H1 (cell line): ENCODE data around the gene MECP2. TPM values are rescaled to one million over a fixed set of nuclear protein-coding genes. Genes with fewer than 3 reads are reported as not detected.

ENCODE experiments used
- CTCF ChIA-PET: fragments of 300-600 bp; sonication (Branson Sonifier 250); formaldehyde crosslinking; loops from one replicate; lab custom pipeline; 2021; ENCODE audit not compliant: partially characterized antibody; lab: Charles Lee
- POLR2A ChIA-PET: fragments of 300-600 bp; sonication (Branson Sonifier 250); formaldehyde crosslinking; loops from one replicate; lab custom pipeline; 2021; ENCODE audit warnings: inconsistent platforms; ENCODE audit not compliant: partially characterized antibody; lab: Charles Lee
- DNase-seq, 2 experiments: peaks; one replicate each; pipeline versions ENCODE4 v3.0.0 to v3.0.0-alpha.2; 2010 to 2022; ENCODE audit warnings: low spot score in 2 of 2, low read depth in 1 of 2, mixed read lengths in 1 of 2
- FAIRE-seq: peaks from 2 replicates; lab custom pipeline; 2011; peaks lifted over from hg19 to GRCh38; lab: Jason Lieb, UNC
- H2AFZ ChIP-seq: 2 replicates; pipeline ENCODE4 v1.8.1; 2012; ENCODE audit warnings: low read length, inconsistent platforms
- H2AK5ac ChIP-seq: 2 replicates; pipeline ENCODE4 v1.6.1; 2013; ENCODE audit warnings: low read depth, low read length
- H2BK120ac ChIP-seq: replicated peaks from 2 replicates; pipeline ENCODE3; 2013; ENCODE audit warnings: low read depth, low read length, inconsistent platforms
- H2BK12ac ChIP-seq: 2 replicates; pipeline ENCODE4 v1.6.1; 2013; ENCODE audit warnings: low read depth, low read length
- H2BK15ac ChIP-seq: 2 replicates; pipeline ENCODE4 v1.6.1; 2013; ENCODE audit warnings: low read length
- H2BK20ac ChIP-seq: 2 replicates; pipeline ENCODE4 v1.6.1; 2013; ENCODE audit warnings: low read length
- H2BK5ac ChIP-seq: 2 replicates; pipeline ENCODE4 v1.6.1; 2013; ENCODE audit warnings: low read depth, low read length
- H3K14ac ChIP-seq: 2 replicates; pipeline ENCODE4 v1.6.1; 2013; ENCODE audit warnings: inconsistent platforms; ENCODE audit not compliant: insufficient read length
- H3K18ac ChIP-seq: 2 replicates; pipeline ENCODE4 v1.6.1; 2013; ENCODE audit warnings: low read length; ENCODE audit errors: extremely low read depth
- H3K23ac ChIP-seq: 2 replicates; pipeline ENCODE4 v1.6.1; 2013; ENCODE audit warnings: inconsistent platforms; ENCODE audit not compliant: insufficient read length
- H3K23me2 ChIP-seq: 2 replicates; pipeline ENCODE4 v1.6.1; 2013; ENCODE audit warnings: low read depth, low read length
- H3K27ac ChIP-seq: 2 replicates; pipeline ENCODE4 v1.6.1; 2011; ENCODE audit warnings: low read depth, low read length, inconsistent platforms
- H3K27me3 ChIP-seq, 4 experiments: replicated peaks in 1 of 4; 1 replicate in 1 of 4; 2 replicates in 3 of 4; pipeline versions ENCODE4 v1.6.1 to v1.8.1; 2011 to 2013; ENCODE audit warnings: low read length in 3 of 4, mild to moderate bottlenecking in 3 of 4, inconsistent platforms in 2 of 4, mixed read lengths in 2 of 4, moderate library complexity in 1 of 4; ENCODE audit not compliant: control insufficient read depth in 3 of 4, insufficient read depth in 3 of 4; ENCODE audit errors: extremely low read depth in 1 of 4
- H3K36me3 ChIP-seq, 4 experiments: 2 replicates each; pipeline versions ENCODE4 v1.6.1 to v1.8.1; 2011 to 2013; ENCODE audit warnings: mild to moderate bottlenecking in 4 of 4, low read length in 3 of 4, moderate library complexity in 2 of 4, control low read depth in 1 of 4, inconsistent platforms in 1 of 4; ENCODE audit not compliant: insufficient read depth in 4 of 4, control insufficient read depth in 2 of 4
- H3K4ac ChIP-seq: replicated peaks from 2 replicates; pipeline ENCODE3; 2013; ENCODE audit warnings: low read length, low read depth, mixed read lengths, inconsistent platforms; ENCODE audit not compliant: insufficient read length
- H3K4me1 ChIP-seq, 4 experiments: replicated peaks in 1 of 4; 1 replicate in 1 of 4; 2 replicates in 3 of 4; pipeline versions ENCODE4 v1.6.1 to v1.8.1; 2011 to 2013; ENCODE audit warnings: low read length in 3 of 4, inconsistent platforms in 2 of 4, mixed read lengths in 1 of 4; ENCODE audit not compliant: insufficient read depth in 4 of 4, control insufficient read depth in 3 of 4
- H3K4me2 ChIP-seq, 2 experiments: 2 replicates each; pipeline versions ENCODE4 v1.6.1 to v1.8.1; 2011 to 2013; ENCODE audit warnings: low read depth in 2 of 2, low read length in 2 of 2, control low read depth in 1 of 2, inconsistent platforms in 1 of 2, mild to moderate bottlenecking in 1 of 2; ENCODE audit not compliant: insufficient read depth in 1 of 2
- H3K4me3 ChIP-seq, 4 experiments: fragments of 200-600, 300-600 bp in 1 of 4; sonication (generic), shearing (Covaris generic), sonication (Bioruptor Twin) in 1 of 4; 2 replicates each; pipeline versions ENCODE4 v1.5.1 to v1.8.1; 2011 to 2016; ENCODE audit warnings: low read length in 4 of 4, low read depth in 3 of 4, control low read depth in 2 of 4, inconsistent platforms in 2 of 4, mild to moderate bottlenecking in 2 of 4, mixed read lengths in 1 of 4, moderate library complexity in 1 of 4; ENCODE audit not compliant: insufficient read depth in 2 of 4; ENCODE audit errors: extremely low read depth in 1 of 4
- H3K56ac ChIP-seq: replicated peaks from 2 replicates; pipeline ENCODE3; 2013; ENCODE audit warnings: low read depth, mild to moderate bottlenecking, mixed read lengths, low read length, inconsistent platforms; ENCODE audit not compliant: insufficient read length
- H3K79me1 ChIP-seq: 2 replicates; pipeline ENCODE4 v1.6.1; 2013; ENCODE audit warnings: low read depth, low read length, control low read depth
- H3K79me2 ChIP-seq, 2 experiments: 2 replicates each; pipeline versions ENCODE4 v1.6.1 to v1.8.1; 2012 to 2013; ENCODE audit warnings: low read length in 2 of 2, mild to moderate bottlenecking in 2 of 2, inconsistent platforms in 1 of 2; ENCODE audit not compliant: insufficient read depth in 2 of 2, control insufficient read depth in 1 of 2
- H3K9ac ChIP-seq, 4 experiments: replicated peaks in 1 of 4; 1 replicate in 1 of 4; 2 replicates in 3 of 4; pipeline versions ENCODE4 v1.6.1 to v1.8.1; 2011 to 2013; ENCODE audit warnings: low read depth in 3 of 4, low read length in 3 of 4, control low read depth in 2 of 4, mild to moderate bottlenecking in 2 of 4, moderate library complexity in 2 of 4, inconsistent platforms in 1 of 4; ENCODE audit errors: extremely low read depth in 1 of 4
- H3K9me3 ChIP-seq, 2 experiments: 2 replicates each; pipeline versions ENCODE4 v1.6.1 to v1.8.1; 2012 to 2013; ENCODE audit warnings: mild to moderate bottlenecking in 2 of 2, moderate library complexity in 2 of 2, control low read depth in 1 of 2, inconsistent platforms in 1 of 2, low read depth in 1 of 2, low read length in 1 of 2, mixed read lengths in 1 of 2; ENCODE audit not compliant: insufficient read depth in 2 of 2
- H4K20me1 ChIP-seq, 2 experiments: replicated peaks in 1 of 2; 2 replicates each; pipeline versions ENCODE3 to v1.8.1; 2011 to 2013; ENCODE audit warnings: inconsistent platforms in 2 of 2, low read length in 2 of 2, mild to moderate bottlenecking in 1 of 2; ENCODE audit not compliant: insufficient read depth in 2 of 2, control insufficient read depth in 1 of 2
- H4K5ac ChIP-seq: 2 replicates; pipeline ENCODE4 v1.6.1; 2013; ENCODE audit warnings: low read length, low read depth, mixed read lengths, inconsistent platforms; ENCODE audit not compliant: insufficient read length
- H4K8ac ChIP-seq: 2 replicates; pipeline ENCODE4 v1.8.0; 2013; ENCODE audit warnings: mild to moderate bottlenecking, moderate library complexity, low read length, inconsistent platforms; ENCODE audit not compliant: insufficient read depth; ENCODE audit errors: extremely low read depth
- H4K91ac ChIP-seq: replicated peaks from 2 replicates; pipeline ENCODE3; 2013; ENCODE audit warnings: low read length, mixed read lengths, inconsistent platforms; ENCODE audit not compliant: insufficient read length
- CHD2 ChIP-seq: IDR thresholded peaks from 2 replicates; pipeline ENCODE4 v1.6.1; 2012; ENCODE audit warnings: low read length, improper control_type of control experiment
- EP300 ChIP-seq, 2 experiments: IDR thresholded peaks; 1 replicate in 1 of 2; 2 replicates in 1 of 2; pipeline ENCODE4 v1.6.1; 2011 to 2012; ENCODE audit warnings: low read depth in 2 of 2, low read length in 2 of 2, mild to moderate bottlenecking in 2 of 2, borderline replicate concordance in 1 of 2, inconsistent platforms in 1 of 2, moderate library complexity in 1 of 2
- JUND ChIP-seq: IDR thresholded peaks from 2 replicates; pipeline ENCODE4 v1.6.1; 2011; ENCODE audit warnings: mild to moderate bottlenecking, improper control_type of control experiment, low read length
- PHF8 ChIP-seq: fragments of 200-600 bp; sonication (generic); conservative IDR thresholded peaks from 2 replicates; pipeline ENCODE4 v1.7.1; 2012; ENCODE audit warnings: low read depth, mild to moderate bottlenecking, inconsistent platforms, low read length, moderate library complexity
- POU5F1 ChIP-seq: IDR thresholded peaks from 2 replicates; pipeline ENCODE4 v1.6.1; 2011; ENCODE audit warnings: low read depth, mild to moderate bottlenecking, low read length, moderate library complexity
- SP1 ChIP-seq: IDR thresholded peaks from 2 replicates; pipeline ENCODE4 v1.6.1; 2011; ENCODE audit warnings: low read depth, low read length
- USF2 ChIP-seq: IDR thresholded peaks from 2 replicates; pipeline ENCODE4 v1.6.1; 2011; ENCODE audit warnings: low read length, improper control_type of control experiment
- WGBS, 2 experiments: shearing (Covaris generic) in 1 of 2; methylation state at CpG; one replicate each; pipeline versions ENCODE4 v1.1.6 to v1.1.7; 2013 to 2015; ENCODE audit warnings: low lambda C conversion rate in 2 of 2, mixed read lengths in 2 of 2, inconsistent platforms in 1 of 2, low coverage in 1 of 2, missing lambda C conversion rate in 1 of 2; ENCODE audit not compliant: insufficient replicate concordance in 2 of 2, insufficient coverage in 1 of 2, insufficient read length in 1 of 2; ENCODE audit errors: extremely low coverage in 1 of 2, missing lambda C conversion rate in 1 of 2; 5-methylcytosine and 5-hydroxymethylcytosine counted together
- polyA plus RNA-seq, 7 experiments: library from polyadenylated mRNA; depleted of rRNA in 3 of 7; stranded (reverse) in 5 of 7; unstranded in 2 of 7; fragments of >200 nt in 5 of 7; fragments of 200-250 nt in 2 of 7; gene quantifications; 1 replicate in 5 of 7; 2 replicates in 1 of 7; 4 replicates in 1 of 7; pipeline versions ENCODE4 v1.2.1 to v1.2.3, GENCODE V29; 2011 to 2013; ENCODE audit warnings: missing spikeins in 2 of 7, mixed read lengths in 2 of 7
- total RNA-seq: library from RNA; stranded (reverse); fragmentation: NEBNext Ultra II Directional; extraction: Animal tissue kit (Norgen Biotek cat#: 25700); gene quantifications from 2 replicates; pipeline ENCODE4 v1.2.1, GENCODE V29; 2021
- TF ChIP-seq, protein P1 (sequence below): IDR thresholded peaks from 2 replicates; pipeline ENCODE4 v1.6.1; 2012; ENCODE audit warnings: inconsistent platforms

MECP2 gene
- total and polyA plus RNA-seq, 2 of the 8 experiments (the other 6 are each of a cell fraction or from before 2014, with no cell fraction given), result 5.0 to 32.4 TPM

GRCh38 chrX:154140206-154140605 lies 42.7 kb upstream of the MECP2 start:
- TF ChIP-seq EP300 (IDR thresholded peaks at IDR 0.05; ENCODE audit: borderline replicate concordance in 1 of 2, low read depth in 2 of 2, low read length in 2 of 2) (no peak), SP1 (no peak), CHD2 (no peak), JUND (no peak), USF2 (no peak), POU5F1 (no peak), PHF8 (no peak)
- TF ChIP-seq, protein P1, sequence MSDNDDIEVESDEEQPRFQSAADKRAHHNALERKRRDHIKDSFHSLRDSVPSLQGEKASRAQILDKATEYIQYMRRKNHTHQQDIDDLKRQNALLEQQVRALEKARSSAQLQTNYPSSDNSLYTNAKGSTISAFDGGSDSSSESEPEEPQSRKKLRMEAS, result no peak
- FAIRE-seq, result no peak

More at GRCh38 chrX:154140206-154140605, 42.7 kb upstream of the MECP2 start:
- Histone ChIP-seq H3K4ac (no peak overlapping the region), H3K23me2 (no peaks in the 10 kb centered on the region), H2BK12ac (no peak overlapping the region), H3K4me2 (no peak overlapping the region), H4K8ac (no peak overlapping the region), H2AK5ac (no peak overlapping the region), H3K4me3 (no peak overlapping the region), H3K27ac (no peak overlapping the region), H3K23ac (no peak overlapping the region), H3K18ac (no peak overlapping the region), H3K9me3 (no peaks in the 10 kb centered on the region), H2BK120ac (no peak overlapping the region), H3K36me3 (no peaks in the 10 kb centered on the region), H4K20me1 (no peaks in the 10 kb centered on the region), H3K9ac (no peak overlapping the region), H4K5ac (no peak overlapping the region), H2BK15ac (no peak overlapping the region), H2AFZ (no peak overlapping the region), H3K14ac (no peak overlapping the region), H3K56ac (no peak overlapping the region), H3K79me2 (no peaks in the 10 kb centered on the region), H3K4me1 (no peaks in the 10 kb centered on the region), H2BK5ac (no peak overlapping the region), H3K27me3 (no peaks in the 10 kb centered on the region), H3K79me1 (no peaks in the 10 kb centered on the region), H4K91ac (no peak overlapping the region), H2BK20ac (no peak overlapping the region)
- ChIA-PET POLR2A (no interaction called here), CTCF (interaction anchor here (1.2 kb wide), 1 partner anchor 168 kb away, joined by 3 read pairs; no protein-coding TSS in a partner anchor)
- 96% methylated on average over 4 of the region's 12 CpGs; no CpG with 5 or more reads in 1 of the 2 experiments for WGBS, 2 experiments
- no peak for DNase-seq
